ENCODE measurements around the gene PRCD. TPM values are rescaled to one million over a fixed set of nuclear protein-coding genes. Genes with fewer than 3 reads are reported as not detected.

PRCD gene
- polyA plus RNA-seq, 1 donor from 2014 or later = 22.5 TPM

DNA sequence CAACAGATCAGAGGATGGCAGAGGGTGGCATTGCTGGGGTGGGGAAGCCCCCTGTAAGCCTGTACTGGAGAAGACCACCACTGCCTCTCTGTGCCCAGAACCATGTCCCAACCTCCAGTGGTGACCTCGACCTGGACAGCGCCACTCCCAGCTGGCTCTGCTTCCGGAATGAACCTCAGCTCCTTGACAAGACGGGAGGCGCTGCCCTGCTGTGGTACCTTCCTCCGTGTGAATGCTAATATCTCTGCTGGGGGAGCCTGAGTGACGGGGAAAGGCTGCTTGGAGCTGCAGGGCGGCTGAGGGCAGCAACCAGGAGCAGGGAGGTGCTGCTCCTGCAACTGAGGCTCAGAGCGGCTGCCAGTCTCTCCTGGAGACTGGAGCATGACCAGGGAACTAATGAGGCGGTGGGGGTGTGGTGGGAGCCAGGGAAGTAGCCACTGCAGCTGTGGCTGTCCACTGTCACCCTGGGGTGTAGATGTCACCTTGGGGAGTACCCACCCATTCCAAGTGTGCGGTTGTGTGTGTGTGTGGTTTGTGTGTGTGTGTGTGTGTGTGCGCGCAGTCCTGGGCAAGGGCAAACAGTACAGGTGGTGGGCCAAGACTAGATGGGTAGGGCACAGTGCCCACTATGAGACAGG, 6.2 kb downstream of the PRCD start:
- no peaks in the 10 kb centered on the region for H3K27me3 ChIP-seq (ENCODE audit: insufficient read depth, low read depth, low read length)
- H3K4me3 ChIP-seq (ENCODE audit: low read length) = no peak overlapping the region
- TF ChIP-seq EP300 (conservative IDR thresholded peaks at IDR 0.05; ENCODE audit: poor library complexity, severe bottlenecking) = no peak
- TF ChIP-seq SMC3 (conservative IDR thresholded peaks at IDR 0.05; ENCODE audit: poor library complexity) = no peak
- peak overlapping the region; percentile 25 for H3K9ac ChIP-seq (ENCODE audit: low read length)
- H2AFZ ChIP-seq (ENCODE audit: low read depth, low read length) = no peak overlapping the region
- no peaks in the 10 kb centered on the region for H4K20me1 ChIP-seq (ENCODE audit: insufficient read depth)
- H3F3A ChIP-seq (ENCODE audit: insufficient read depth, low read length, poor library complexity, severe bottlenecking) = no peaks in the 10 kb centered on the region
- no peaks in the 10 kb centered on the region for H3K36me3 ChIP-seq (ENCODE audit: insufficient read depth, low read length)
- H3K79me2 ChIP-seq (replicated peaks; ENCODE audit: insufficient read depth, low read length) = no peaks in the 10 kb centered on the region
- H3K9me3 ChIP-seq (ENCODE audit: low read length) = no peaks in the 10 kb centered on the region
- no peak overlapping the region for H3K4me2 ChIP-seq (ENCODE audit: low read length)
- peak overlapping the region; percentile 96 for H3K27ac ChIP-seq (ENCODE audit: low read length)
- H3K9me2 ChIP-seq (ENCODE audit: insufficient read depth, low read length) = no peaks in the 10 kb centered on the region

DNA sequence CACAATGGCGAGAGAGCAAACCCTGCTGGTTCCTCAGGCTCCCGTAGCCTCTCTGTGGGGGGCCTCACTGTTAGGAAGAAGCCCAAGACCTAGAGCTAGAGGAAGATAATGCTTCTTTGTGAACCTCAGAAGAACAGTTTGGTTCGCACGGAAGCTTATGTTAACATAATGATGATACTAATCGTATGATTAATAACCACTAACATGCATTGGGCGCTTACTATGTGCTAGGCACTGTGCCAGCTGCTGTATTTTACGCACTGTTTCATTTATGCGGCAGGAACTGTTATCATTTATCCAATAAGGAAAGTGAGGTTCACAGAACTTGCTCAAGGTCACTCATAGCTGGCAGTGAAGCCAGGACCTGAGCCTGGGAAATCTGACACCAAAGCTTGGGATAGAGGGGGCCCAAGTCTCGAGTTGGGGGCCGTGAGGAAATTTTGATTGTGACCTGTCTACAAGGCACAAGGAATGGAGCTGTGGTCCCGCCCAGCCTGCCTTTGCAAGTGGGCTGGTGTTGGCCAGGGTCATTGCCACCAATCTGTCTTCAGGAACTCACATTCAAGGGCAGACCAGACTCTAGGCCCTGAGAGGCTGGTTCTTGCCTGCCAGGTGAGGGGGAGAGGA, 6.8 kb downstream of the PRCD start:
- H3K4me2 ChIP-seq (ENCODE audit: low read length) = no peak overlapping the region
- no peaks in the 10 kb centered on the region for H3F3A ChIP-seq (ENCODE audit: insufficient read depth, low read length, poor library complexity, severe bottlenecking)
- no peak overlapping the region for H3K27ac ChIP-seq (ENCODE audit: low read length)
- H3K4me3 ChIP-seq (ENCODE audit: low read length) = no peak overlapping the region
- no peaks in the 10 kb centered on the region for H4K20me1 ChIP-seq (ENCODE audit: insufficient read depth)
- no peaks in the 10 kb centered on the region for H3K36me3 ChIP-seq (ENCODE audit: insufficient read depth, low read length)
- no peaks in the 10 kb centered on the region for H3K9me3 ChIP-seq (ENCODE audit: low read length)
- TF ChIP-seq, protein P1, sequence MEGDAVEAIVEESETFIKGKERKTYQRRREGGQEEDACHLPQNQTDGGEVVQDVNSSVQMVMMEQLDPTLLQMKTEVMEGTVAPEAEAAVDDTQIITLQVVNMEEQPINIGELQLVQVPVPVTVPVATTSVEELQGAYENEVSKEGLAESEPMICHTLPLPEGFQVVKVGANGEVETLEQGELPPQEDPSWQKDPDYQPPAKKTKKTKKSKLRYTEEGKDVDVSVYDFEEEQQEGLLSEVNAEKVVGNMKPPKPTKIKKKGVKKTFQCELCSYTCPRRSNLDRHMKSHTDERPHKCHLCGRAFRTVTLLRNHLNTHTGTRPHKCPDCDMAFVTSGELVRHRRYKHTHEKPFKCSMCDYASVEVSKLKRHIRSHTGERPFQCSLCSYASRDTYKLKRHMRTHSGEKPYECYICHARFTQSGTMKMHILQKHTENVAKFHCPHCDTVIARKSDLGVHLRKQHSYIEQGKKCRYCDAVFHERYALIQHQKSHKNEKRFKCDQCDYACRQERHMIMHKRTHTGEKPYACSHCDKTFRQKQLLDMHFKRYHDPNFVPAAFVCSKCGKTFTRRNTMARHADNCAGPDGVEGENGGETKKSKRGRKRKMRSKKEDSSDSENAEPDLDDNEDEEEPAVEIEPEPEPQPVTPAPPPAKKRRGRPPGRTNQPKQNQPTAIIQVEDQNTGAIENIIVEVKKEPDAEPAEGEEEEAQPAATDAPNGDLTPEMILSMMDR (IDR thresholded peaks at IDR 0.05; ENCODE audit: poor library complexity, severe bottlenecking) = no peak
- H3K9ac ChIP-seq (ENCODE audit: low read length) = peak overlapping the region; percentile 25
- H3K9me2 ChIP-seq (ENCODE audit: insufficient read depth, low read length) = no peaks in the 10 kb centered on the region
- no peaks in the 10 kb centered on the region for H3K27me3 ChIP-seq (ENCODE audit: insufficient read depth, low read depth, low read length)
- H2AFZ ChIP-seq (ENCODE audit: low read depth, low read length) = no peak overlapping the region
- no peaks in the 10 kb centered on the region for H3K79me2 ChIP-seq (replicated peaks; ENCODE audit: insufficient read depth, low read length)

DNA sequence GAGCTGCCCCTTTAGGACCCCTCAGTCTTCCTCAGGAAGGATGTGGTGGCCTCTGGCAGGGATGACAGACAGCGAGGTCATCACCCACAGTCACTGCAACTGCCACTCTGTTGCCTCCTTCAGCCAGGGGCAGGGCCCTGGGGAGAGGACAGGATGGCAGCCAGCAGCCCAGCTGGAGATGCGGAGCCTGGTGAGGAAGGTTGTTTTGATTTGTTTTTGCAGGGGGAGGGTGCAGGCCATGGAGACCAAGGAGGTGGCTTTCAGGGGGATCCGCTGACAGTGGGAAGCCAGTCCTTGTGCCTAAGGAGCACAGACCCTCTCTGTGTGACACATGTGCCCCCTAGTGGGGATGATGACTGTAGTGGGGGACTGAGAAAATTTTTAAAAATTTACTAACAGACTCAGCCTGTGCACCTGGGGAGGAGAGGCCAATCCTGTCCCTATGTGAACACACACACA, 7.4 kb downstream of the PRCD start:
- no peak overlapping the region for H3K4me2 ChIP-seq (ENCODE audit: low read length)
- no peak overlapping the region for H3K4me3 ChIP-seq (ENCODE audit: low read length)
- no peak for TF ChIP-seq EP300 (conservative IDR thresholded peaks at IDR 0.05; ENCODE audit: poor library complexity, severe bottlenecking)
- no peak for TF ChIP-seq TAF1 (IDR thresholded peaks at IDR 0.05; ENCODE audit: low read depth)
- TF ChIP-seq MXI1 (conservative IDR thresholded peaks at IDR 0.05; ENCODE audit: poor library complexity, severe bottlenecking) = no peak
- TF ChIP-seq POLR2AphosphoS5 (IDR thresholded peaks at IDR 0.05) = no peak
- peak; percentile 91 for TF ChIP-seq SMC3 (conservative IDR thresholded peaks at IDR 0.05; ENCODE audit: poor library complexity)
- peak; percentile 91 for TF ChIP-seq RAD21 (conservative IDR thresholded peaks at IDR 0.05)
- TF ChIP-seq, protein P1 (IDR thresholded peaks at IDR 0.05; ENCODE audit: poor library complexity, severe bottlenecking) = peak; percentile 91
- H3K27ac ChIP-seq (ENCODE audit: low read length) = no peak overlapping the region
- H3K9ac ChIP-seq (ENCODE audit: low read length) = no peak overlapping the region
- H3K79me2 ChIP-seq (replicated peaks; ENCODE audit: insufficient read depth, low read length) = no peaks in the 10 kb centered on the region
- H3F3A ChIP-seq (ENCODE audit: insufficient read depth, low read length, poor library complexity, severe bottlenecking) = no peaks in the 10 kb centered on the region
- H3K9me2 ChIP-seq (ENCODE audit: insufficient read depth, low read length) = no peaks in the 10 kb centered on the region
- H3K36me3 ChIP-seq (ENCODE audit: insufficient read depth, low read length) = no peaks in the 10 kb centered on the region
- no peaks in the 10 kb centered on the region for H4K20me1 ChIP-seq (ENCODE audit: insufficient read depth)
- no peaks in the 10 kb centered on the region for H3K9me3 ChIP-seq (ENCODE audit: low read length)
- no peak overlapping the region for H2AFZ ChIP-seq (ENCODE audit: low read depth, low read length)
- no peaks in the 10 kb centered on the region for H3K27me3 ChIP-seq (ENCODE audit: insufficient read depth, low read depth, low read length)
